GM06990 (cell line): ENCODE results near the gene CD55.
"Not testable (repeated sequence)": the region's sequence is repeated elsewhere in the genome, so short reads cannot be mapped to it uniquely, and the experiment has no call there.

ENCODE experiments used
- DNase-seq: peaks from one replicate; pipeline ENCODE4 v3.0.0-alpha.2; 2011; ENCODE audit not compliant: insufficient read length; ENCODE audit errors: extremely low read depth
- H3K27me3 ChIP-seq: replicated peaks from 2 replicates; pipeline ENCODE4 v1.6.0; 2011; ENCODE audit warnings: low read length; ENCODE audit not compliant: control insufficient read depth, insufficient read depth
- H3K36me3 ChIP-seq: 2 replicates; pipeline ENCODE4 v1.5.1; 2011; ENCODE audit warnings: low read length; ENCODE audit not compliant: control insufficient read depth, insufficient read depth
- H3K4me3 ChIP-seq: replicated peaks from 2 replicates; pipeline ENCODE4 v1.5.1; 2011; ENCODE audit warnings: low read depth, mild to moderate bottlenecking, control low read depth, low read length
- TF ChIP-seq, protein P1 (sequence below): IDR thresholded peaks from 2 replicates; pipeline ENCODE4 v1.5.1; 2011; ENCODE audit warnings: low read length, control low read depth, mild to moderate bottlenecking, inconsistent platforms; ENCODE audit not compliant: insufficient read depth, poor library complexity, severe bottlenecking

CD55 gene

DNA sequence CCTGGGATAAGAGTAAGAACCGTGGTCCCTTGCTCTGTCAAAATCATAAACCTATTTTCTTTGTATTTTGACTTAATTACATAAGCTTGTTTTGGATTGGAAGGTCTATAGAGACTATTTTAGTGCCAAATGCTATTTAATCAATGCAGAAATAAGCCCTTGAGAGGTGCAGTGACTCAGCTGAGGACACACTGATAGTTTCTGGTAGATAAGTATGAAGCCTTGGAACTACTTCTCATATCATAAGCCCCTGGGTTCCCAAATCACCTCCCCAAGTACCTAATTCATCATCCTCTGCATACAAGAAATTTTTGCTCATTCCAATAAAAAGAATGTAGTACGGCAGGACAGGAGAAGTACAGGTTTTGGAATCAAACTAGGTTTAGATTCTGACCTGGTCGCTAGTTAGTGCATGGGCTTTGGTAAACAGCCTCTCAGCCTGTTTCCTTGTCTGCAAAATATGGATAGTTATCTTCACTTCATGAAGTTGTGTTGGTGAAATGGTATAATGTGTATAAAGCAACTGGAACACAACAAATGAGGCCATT lies 3.3 kb upstream of the CD55 start:
- no peak for DNase-seq
- Histone ChIP-seq H3K4me3 (no peak overlapping the region), H3K27me3 (no peaks in the 10 kb centered on the region), H3K36me3 (no peaks in the 10 kb centered on the region)
- TF ChIP-seq, protein P1, sequence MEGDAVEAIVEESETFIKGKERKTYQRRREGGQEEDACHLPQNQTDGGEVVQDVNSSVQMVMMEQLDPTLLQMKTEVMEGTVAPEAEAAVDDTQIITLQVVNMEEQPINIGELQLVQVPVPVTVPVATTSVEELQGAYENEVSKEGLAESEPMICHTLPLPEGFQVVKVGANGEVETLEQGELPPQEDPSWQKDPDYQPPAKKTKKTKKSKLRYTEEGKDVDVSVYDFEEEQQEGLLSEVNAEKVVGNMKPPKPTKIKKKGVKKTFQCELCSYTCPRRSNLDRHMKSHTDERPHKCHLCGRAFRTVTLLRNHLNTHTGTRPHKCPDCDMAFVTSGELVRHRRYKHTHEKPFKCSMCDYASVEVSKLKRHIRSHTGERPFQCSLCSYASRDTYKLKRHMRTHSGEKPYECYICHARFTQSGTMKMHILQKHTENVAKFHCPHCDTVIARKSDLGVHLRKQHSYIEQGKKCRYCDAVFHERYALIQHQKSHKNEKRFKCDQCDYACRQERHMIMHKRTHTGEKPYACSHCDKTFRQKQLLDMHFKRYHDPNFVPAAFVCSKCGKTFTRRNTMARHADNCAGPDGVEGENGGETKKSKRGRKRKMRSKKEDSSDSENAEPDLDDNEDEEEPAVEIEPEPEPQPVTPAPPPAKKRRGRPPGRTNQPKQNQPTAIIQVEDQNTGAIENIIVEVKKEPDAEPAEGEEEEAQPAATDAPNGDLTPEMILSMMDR: no peak

GRCh38 chr1:207319199-207319598 lies 2.3 kb upstream of the CD55 start:
- Histone ChIP-seq H3K27me3 (no peaks in the 10 kb centered on the region), H3K4me3 (no peak overlapping the region), H3K36me3 (no peaks in the 10 kb centered on the region)
- TF ChIP-seq, protein P1: no peak
- DNase-seq: no peak

GRCh38 chr1:207320105-207320504 lies 1.4 kb upstream of the CD55 start:
- not testable (repeated sequence) for H3K27me3 ChIP-seq, DNase-seq, H3K4me3 ChIP-seq, H3K36me3 ChIP-seq

DNA sequence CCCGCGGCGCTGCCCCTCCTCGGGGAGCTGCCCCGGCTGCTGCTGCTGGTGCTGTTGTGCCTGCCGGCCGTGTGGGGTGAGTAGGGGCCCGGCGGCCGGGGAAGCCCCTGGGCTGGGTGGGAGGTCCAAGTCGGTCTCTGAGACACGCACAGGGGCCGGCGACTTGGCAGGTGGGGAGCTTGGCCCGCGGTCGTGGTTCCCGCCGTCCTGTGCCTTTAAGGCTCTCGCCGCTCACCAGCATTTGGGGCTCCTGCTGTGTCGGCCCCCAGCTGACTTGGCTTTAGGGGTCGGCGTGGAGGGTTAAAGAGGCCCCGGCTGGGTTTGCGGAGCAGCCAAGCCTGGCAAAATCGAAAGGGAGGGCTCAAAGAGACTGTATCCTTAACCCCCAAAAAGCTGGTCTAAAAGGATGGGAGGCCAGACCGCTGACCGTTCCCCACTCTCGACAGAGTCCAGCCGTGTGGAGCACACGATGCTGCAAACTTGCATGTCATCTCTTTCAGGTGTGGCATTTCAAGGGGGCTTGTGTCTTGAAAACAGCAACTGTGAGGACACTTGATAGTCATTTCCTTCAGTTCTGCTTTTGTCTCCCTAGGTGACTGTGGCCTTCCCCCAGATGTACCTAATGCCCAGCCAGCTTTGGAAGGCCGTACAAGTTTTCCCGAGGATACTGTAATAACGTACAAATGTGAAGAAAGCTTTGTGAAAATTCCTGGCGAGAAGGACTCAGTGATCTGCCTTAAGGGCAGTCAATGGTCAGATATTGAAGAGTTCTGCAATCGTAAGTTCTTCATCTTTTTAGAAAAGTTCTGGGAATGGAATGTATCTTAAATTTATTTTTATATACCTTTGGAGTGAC lies 540 bp downstream of the CD55 start:
- TF ChIP-seq, protein P1: no peak
- Histone ChIP-seq H3K36me3 (no peaks in the 10 kb centered on the region), H3K27me3 (no peaks in the 10 kb centered on the region), H3K4me3 (peak overlapping the region; percentile 77)
- no peak for DNase-seq

- H3K4me3 ChIP-seq: peak overlapping the region; percentile 28
Measured at GRCh38 chr1:207323425-207324225, 2.1 kb downstream of the CD55 start.

GRCh38 chr1:207328004-207328403 lies 6.5 kb downstream of the CD55 start:
- no peak overlapping the region for H3K4me3 ChIP-seq
- H3K36me3 ChIP-seq: peaks cover 10% of the 10 kb centered on the region
- no peaks in the 10 kb centered on the region for H3K27me3 ChIP-seq
- TF ChIP-seq, protein P1: no peak
- no peak for DNase-seq

More at GRCh38 chr1:207323425-207324225, 2.1 kb downstream of the CD55 start:
- TF ChIP-seq, protein P1: no peak
- Histone ChIP-seq H3K36me3 (peaks cover 6% of the 10 kb centered on the region), H3K27me3 (no peaks in the 10 kb centered on the region)
- DNase-seq: no peak
